SK-N-SH treated with all-trans-retinoic acid at 6 μM for 48 hours (cell line): ENCODE data around the gene HS3ST5.

Source experiments
- ATAC-seq: fragments of 200-7000 bp; cut with Tn5 transposase; 3 replicates; pipeline ENCODE4 v1.9.1; 2020; ENCODE audit warnings: mild to moderate bottlenecking, moderate library complexity
- CREB5 ChIP-seq: fragments of 250-450 bp; sonication (Bioruptor Pico); IDR thresholded peaks from 2 replicates; pipeline ENCODE4 v1.5.1; 2020; ENCODE audit warnings: low read depth, mild to moderate bottlenecking, moderate library complexity
- CSDC2 ChIP-seq: fragments of 250-450 bp; sonication (Bioruptor Pico); IDR thresholded peaks from 2 replicates; pipeline ENCODE4 v1.5.0; 2020; ENCODE audit warnings: mild to moderate bottlenecking, moderate library complexity
- CSRNP3 ChIP-seq: fragments of 250-450 bp; sonication (Bioruptor Pico); IDR thresholded peaks from 2 replicates; pipeline ENCODE4 v1.5.1; 2021; ENCODE audit warnings: mild to moderate bottlenecking, moderate library complexity
- ESRRG ChIP-seq: fragments of 250-450 bp; sonication (Bioruptor Pico); IDR thresholded peaks from 2 replicates; pipeline ENCODE4 v1.6.1; 2021; ENCODE audit warnings: mild to moderate bottlenecking
- GLIS3 ChIP-seq: fragments of 250-450 bp; sonication (Bioruptor Pico); IDR thresholded peaks from 2 replicates; pipeline ENCODE4 v1.5.0; 2020; ENCODE audit warnings: mild to moderate bottlenecking, moderate library complexity
- ISL1 ChIP-seq: fragments of 250-450 bp; sonication (Bioruptor Pico); IDR thresholded peaks from 2 replicates; pipeline ENCODE4 v2.1.2; 2022; ENCODE audit warnings: mild to moderate bottlenecking, moderate library complexity
- OSR1 ChIP-seq: fragments of 250-450 bp; sonication (Bioruptor Pico); IDR thresholded peaks from 2 replicates; pipeline ENCODE4 v1.8.0; 2022; ENCODE audit warnings: moderate library complexity, mild to moderate bottlenecking, inconsistent platforms
- PATZ1 ChIP-seq: fragments of 250-450 bp; sonication (Bioruptor Pico); IDR thresholded peaks from 2 replicates; pipeline ENCODE4 v1.8.0; 2020; ENCODE audit warnings: mild to moderate bottlenecking, moderate library complexity, borderline replicate concordance
- POU6F1 ChIP-seq: fragments of 250-450 bp; sonication (Bioruptor Pico); IDR thresholded peaks from 2 replicates; pipeline ENCODE4 v1.8.0; 2021; ENCODE audit warnings: low read depth, mild to moderate bottlenecking, moderate library complexity, borderline replicate concordance
- PPARA ChIP-seq: fragments of 250-450 bp; sonication (Bioruptor Pico); IDR thresholded peaks from 2 replicates; pipeline ENCODE4 v1.5.0; 2020; ENCODE audit warnings: mild to moderate bottlenecking, borderline replicate concordance
- RARB ChIP-seq: fragments of 250-450 bp; sonication (Bioruptor Pico); IDR thresholded peaks from 2 replicates; pipeline ENCODE4 v1.8.0; 2021; ENCODE audit warnings: mild to moderate bottlenecking, moderate library complexity
- SNAI2 ChIP-seq: fragments of 250-450 bp; sonication (Bioruptor Pico); IDR thresholded peaks from 2 replicates; pipeline ENCODE4 v1.5.0; 2020; ENCODE audit warnings: mild to moderate bottlenecking, moderate library complexity
- TCF4 ChIP-seq: fragments of 250-450 bp; sonication (Bioruptor Pico); IDR thresholded peaks from 2 replicates; pipeline ENCODE4 v1.8.0; 2021; ENCODE audit warnings: mild to moderate bottlenecking, moderate library complexity, borderline replicate concordance
- TOX ChIP-seq: fragments of 250-450 bp; sonication (Bioruptor Pico); IDR thresholded peaks from 2 replicates; pipeline ENCODE4 v1.8.0; 2021; ENCODE audit warnings: mild to moderate bottlenecking, moderate library complexity, borderline replicate concordance
- TSHZ2 ChIP-seq: fragments of 250-450 bp; sonication (Bioruptor Pico); IDR thresholded peaks from 2 replicates; pipeline ENCODE4 v1.5.0; 2020; ENCODE audit warnings: mild to moderate bottlenecking, moderate library complexity
- ZC3H10 ChIP-seq: fragments of 250-450 bp; sonication (Bioruptor Pico); IDR thresholded peaks from 2 replicates; pipeline ENCODE4 v1.5.1; 2021; ENCODE audit warnings: mild to moderate bottlenecking, moderate library complexity
- ZFP3 ChIP-seq: fragments of 250-450 bp; sonication (Bioruptor Pico); IDR thresholded peaks from 2 replicates; pipeline ENCODE4 v1.5.0; 2020; ENCODE audit warnings: mild to moderate bottlenecking, moderate library complexity
- ZFP30 ChIP-seq: fragments of 450-650 bp; formaldehyde crosslinking; IDR thresholded peaks from 2 replicates; pipeline ENCODE4 v1.5.0; 2022; ENCODE audit warnings: mild to moderate bottlenecking, moderate library complexity
- ZNF565 ChIP-seq: fragments of 450-650 bp; formaldehyde crosslinking; conservative IDR thresholded peaks from 2 replicates; pipeline ENCODE4 v1.5.0; 2020; ENCODE audit warnings: low read depth, mild to moderate bottlenecking, moderate library complexity
- ZNF8 ChIP-seq: fragments of 450-650 bp; formaldehyde crosslinking; IDR thresholded peaks from 2 replicates; pipeline ENCODE4 v1.5.0; 2020; ENCODE audit warnings: mild to moderate bottlenecking, moderate library complexity

Gene HS3ST5

GRCh38 chr6:114281496-114281895, 61.3 kb downstream of the HS3ST5 start:
- ATAC-seq, result no peak
- TF ChIP-seq ISL1 (CRISPR knock-in tag) (no peak), TSHZ2 (no peak), CSDC2 (CRISPR knock-in tag) (no peak), CSRNP3 (no peak), RARB (no peak), ZFP30 (CRISPR knock-in tag) (no peak), TCF4 (no peak), ESRRG (CRISPR knock-in tag) (no peak), PPARA (CRISPR knock-in tag) (no peak), OSR1 (CRISPR knock-in tag) (no peak), GLIS3 (CRISPR knock-in tag) (no peak), PATZ1 (CRISPR knock-in tag) (no peak), TOX (CRISPR knock-in tag) (no peak), SNAI2 (CRISPR knock-in tag) (no peak), ZFP3 (no peak), ZC3H10 (no peak), ZNF565 (CRISPR knock-in tag) (no peak)

- no peak for ATAC-seq
- no peak for TF ChIP-seq SNAI2 (CRISPR knock-in tag)
- no peak for TF ChIP-seq TCF4
- TF ChIP-seq OSR1 (CRISPR knock-in tag), result no peak
- TF ChIP-seq CSDC2 (CRISPR knock-in tag), result no peak
- no peak for TF ChIP-seq ZFP3
- no peak for TF ChIP-seq RARB
- no peak for TF ChIP-seq CREB5 (CRISPR knock-in tag)
- no peak for TF ChIP-seq GLIS3 (CRISPR knock-in tag)
- TF ChIP-seq ZFP30 (CRISPR knock-in tag), result no peak
- TF ChIP-seq ZNF8 (CRISPR knock-in tag), result no peak
- TF ChIP-seq POU6F1 (CRISPR knock-in tag), result no peak
- TF ChIP-seq ESRRG (CRISPR knock-in tag), result no peak
Observed at GRCh38 chr6:114280239-114280982, 62.4 kb downstream of the HS3ST5 start.

- ATAC-seq, result no peak
- TF ChIP-seq CREB5 (CRISPR knock-in tag), result no peak
- no peak for TF ChIP-seq TOX (CRISPR knock-in tag)
- TF ChIP-seq PPARA (CRISPR knock-in tag), result no peak
- TF ChIP-seq ZFP30 (CRISPR knock-in tag), result no peak
Observed at GRCh38 chr6:114277220-114277619, 65.6 kb downstream of the HS3ST5 start.
